K562 (cell line): ENCODE results near the gene DNASE1L1. TPM values are rescaled to one million over a fixed set of nuclear protein-coding genes. Genes with fewer than 3 reads are reported as not detected.

Experiments used
- ATAC-seq: fragments of 200-7000 bp; cut with Tn5 transposase; 3 replicates; pipeline ENCODE4 v1.9.1; 2020; ENCODE audit warnings: moderate library complexity
- BruUV-seq: library from RNA; stranded (reverse); fragments of 400-500 nt; replicated peaks from 2 replicates; lab custom pipeline; 2021; lab: Mats Ljungman, UMichigan
- CTCF ChIA-PET: fragments of 300-600 bp; formaldehyde crosslinking; extraction: SDS; loops from one replicate; lab custom pipeline; 2021; ENCODE audit warnings: low intra/inter-chr PET ratio; lab: Yijun Ruan, JAX
- POLR2A ChIA-PET: fragments of 300-600, 350-650 bp; sonication (Branson Sonifier 250); formaldehyde crosslinking; extraction: SDS; loops from one replicate; lab custom pipeline; 2021; ENCODE audit warnings: antibody characterized with exemption, inconsistent platforms; lab: Yijun Ruan, JAX
- DNase-seq, 4 experiments: peaks; one replicate each; pipeline versions ENCODE4 v3.0.0 to v3.0.0-alpha.2; 2011 to 2018; ENCODE audit warnings: low spot score in 3 of 4, mixed read lengths in 3 of 4; ENCODE audit errors: extremely low read depth in 1 of 4
- FAIRE-seq: peaks from 2 replicates; lab custom pipeline; 2011; peaks lifted over from hg19 to GRCh38; lab: Jason Lieb, UNC
- H2AFZ ChIP-seq: 2 replicates; pipeline ENCODE4 v1.6.0; 2011; ENCODE audit warnings: low read depth, low read length, control low read depth, inconsistent platforms
- H3K27ac ChIP-seq: fragments of 200-600 bp; 3 replicates; pipeline ENCODE4 v1.8.0; 2011; ENCODE audit warnings: low read depth, mild to moderate bottlenecking, control low read depth, inconsistent platforms, low read length, moderate library complexity, mixed read lengths; ENCODE audit errors: extremely low read depth
- H3K27me3 ChIP-seq, 2 experiments: fragments of 300-600 bp in 1 of 2; 2 replicates in 1 of 2; 3 replicates in 1 of 2; pipeline versions ENCODE4 v1.6.0 to v1.8.0; 2011; ENCODE audit warnings: inconsistent platforms in 2 of 2, low read length in 2 of 2, mild to moderate bottlenecking in 1 of 2, mixed read lengths in 1 of 2, moderate library complexity in 1 of 2; ENCODE audit not compliant: control insufficient read depth in 2 of 2, insufficient read depth in 2 of 2
- H3K36me3 ChIP-seq: fragments of 300-600 bp; 3 replicates; pipeline ENCODE4 v1.8.0; 2011; ENCODE audit warnings: mild to moderate bottlenecking, low read length, inconsistent platforms; ENCODE audit not compliant: control insufficient read depth, insufficient read depth
- H3K4me1 ChIP-seq, 2 experiments: fragments of 200-600 bp in 1 of 2; replicated peaks in 1 of 2; 2 replicates in 1 of 2; 3 replicates in 1 of 2; pipeline versions ENCODE4 v1.5.1 to v1.8.0; 2011; ENCODE audit warnings: inconsistent platforms in 2 of 2, low read length in 2 of 2, mild to moderate bottlenecking in 1 of 2, mixed read lengths in 1 of 2, moderate library complexity in 1 of 2; ENCODE audit not compliant: control insufficient read depth in 2 of 2, insufficient read depth in 2 of 2
- H3K4me2 ChIP-seq: 2 replicates; pipeline ENCODE4 v1.6.1; 2011; ENCODE audit warnings: low read length, control low read depth, inconsistent platforms, mixed read lengths; ENCODE audit not compliant: insufficient read depth
- H3K4me3 ChIP-seq: fragments of 200-600 bp; sonication (generic), shearing (Covaris generic); 2 replicates; pipeline ENCODE4 v1.5.1; 2016; ENCODE audit warnings: control low read depth, inconsistent platforms
- H3K79me2 ChIP-seq: fragments of 200-600 bp; 3 replicates; pipeline ENCODE4 v1.8.0; 2011; ENCODE audit warnings: low read length, inconsistent platforms; ENCODE audit not compliant: control insufficient read depth, insufficient read depth
- H3K9ac ChIP-seq, 2 experiments: 2 replicates each; pipeline versions ENCODE4 v1.6.0 to v1.6.1; 2011; ENCODE audit warnings: low read depth in 2 of 2, low read length in 2 of 2, control low read depth in 1 of 2, inconsistent platforms in 1 of 2, mild to moderate bottlenecking in 1 of 2, mixed read lengths in 1 of 2; ENCODE audit not compliant: insufficient read depth in 1 of 2
- H3K9me1 ChIP-seq: one replicate; pipeline ENCODE4 v1.6.0; 2011; ENCODE audit warnings: inconsistent platforms, mild to moderate bottlenecking, low read length, moderate library complexity; ENCODE audit not compliant: control insufficient read depth, insufficient read depth
- H3K9me3 ChIP-seq: replicated peaks from 2 replicates; pipeline ENCODE4 v1.5.1; 2011; ENCODE audit warnings: low read depth, low read length, inconsistent platforms; ENCODE audit not compliant: control insufficient read depth, insufficient read depth
- H4K20me1 ChIP-seq: replicated peaks from 2 replicates; pipeline ENCODE4 v1.6.1; 2011; ENCODE audit warnings: low read length, inconsistent platforms, mixed read lengths; ENCODE audit not compliant: control insufficient read depth, insufficient read depth
- HMG20B ChIP-seq: fragments of 250-450 bp; sonication (Bioruptor Pico); IDR thresholded peaks from 2 replicates; pipeline ENCODE4 v1.5.0; 2021; ENCODE audit warnings: mild to moderate bottlenecking
- NFIC ChIP-seq: fragments of 450-650 bp; IDR thresholded peaks from 2 replicates; pipeline ENCODE4 v1.6.1; 2017; ENCODE audit warnings: mild to moderate bottlenecking, inconsistent platforms
- PURB ChIP-seq: sonication (generic); formaldehyde crosslinking; IDR thresholded peaks from 2 replicates; pipeline ENCODE4 v1.9.0; 2021; ENCODE audit warnings: low read depth, mild to moderate bottlenecking, missing genetic modification reagents
- SIX5 ChIP-seq, 2 experiments: IDR thresholded peaks; 2 replicates each; pipeline ENCODE4 v1.6.1; 2011; ENCODE audit warnings: low read length in 2 of 2, borderline replicate concordance in 1 of 2, low read depth in 1 of 2, mild to moderate bottlenecking in 1 of 2, moderate library complexity in 1 of 2; ENCODE audit not compliant: insufficient read depth in 1 of 2
- SMAD2 ChIP-seq: fragments of 150-350 bp; IDR thresholded peaks from 2 replicates; pipeline ENCODE4 v1.6.1; 2014; ENCODE audit warnings: low read depth, mild to moderate bottlenecking, low read length
- SRF ChIP-seq, 2 experiments: fragments of 250-450, 450-650 bp in 1 of 2; sonication (Bioruptor Pico) in 1 of 2; sonication (generic) in 1 of 2; formaldehyde crosslinking; IDR thresholded peaks; 2 replicates each; pipeline versions ENCODE4 v1.5.0 to v1.5.1; 2020 to 2022; ENCODE audit warnings: mild to moderate bottlenecking in 1 of 2, missing genetic modification reagents in 1 of 2
- TAF1 ChIP-seq: IDR thresholded peaks from 2 replicates; pipeline ENCODE4 v1.6.1; 2011; ENCODE audit warnings: mild to moderate bottlenecking, low read length, moderate library complexity; ENCODE audit not compliant: insufficient read depth, control insufficient read depth, severe bottlenecking; ENCODE audit errors: extremely low read depth
- ZC3H11A ChIP-seq: IDR thresholded peaks from 2 replicates; pipeline ENCODE4 v1.6.1; 2012; ENCODE audit warnings: low read depth, low read length, improper control_type of control experiment
- ZNF12 ChIP-seq: sonication (generic); formaldehyde crosslinking; IDR thresholded peaks from 2 replicates; pipeline ENCODE4 v1.4.0; 2020; ENCODE audit warnings: mild to moderate bottlenecking, missing genetic modification reagents
- ZNF561 ChIP-seq: fragments of 450-650 bp; formaldehyde crosslinking; conservative IDR thresholded peaks from 2 replicates; pipeline ENCODE4 v1.4.0; 2020; ENCODE audit warnings: mild to moderate bottlenecking, moderate library complexity
- ZNF644 ChIP-seq: fragments of 200-800 bp; sonication (Bioruptor generic); IDR thresholded peaks from 2 replicates; pipeline ENCODE4 v1.6.1; 2016; ENCODE audit warnings: low read depth, missing genetic modification characterization, missing compliant biosample characterization
- WGBS: fragments of 100-300 bp; shearing (Covaris generic); methylation state at CpG from one replicate; pipeline ENCODE4 v1.1.6; 2016; ENCODE audit warnings: low coverage, mixed read lengths; ENCODE audit not compliant: insufficient coverage; ENCODE audit errors: missing lambda C conversion rate; 5-methylcytosine and 5-hydroxymethylcytosine counted together
- in situ Hi-C: fragments of 300-500 bp; cut with MboI; formaldehyde crosslinking; loops from 4 replicates; pipeline ENCODE4 v1.15.0; 2018; ENCODE audit warnings: inconsistent platforms, mixed read lengths
- intact Hi-C: fragments of 100-400 bp; cut with micrococcal nuclease; formaldehyde crosslinking; loops from 2 replicates; pipeline ENCODE4 v1.14.2; 2022
- polyA plus RNA-seq, 8 experiments: library from polyadenylated mRNA; depleted of rRNA in 4 of 8; stranded (reverse) in 5 of 8; unstranded in 3 of 8; fragments of >200 nt; fragmentation: Nextera tagmentation in 2 of 8; fragmentation: Illumina TruSeq in 1 of 8; extraction: Ambion mirVana in 2 of 8; extraction: Trizol in 1 of 8; gene quantifications; 2 replicates each; pipeline versions ENCODE4 v1.2.1 to v1.2.3, GENCODE V29; 2011 to 2014; ENCODE audit warnings: inconsistent platforms in 1 of 8, missing spikeins in 1 of 8
- total RNA-seq, 7 experiments: library from RNA; depleted of rRNA in 6 of 7; stranded (reverse); fragments of >200 nt in 6 of 7; fragmentation: Illumina TruSeq in 2 of 7; extraction: Trizol in 2 of 7; gene quantifications; 2 replicates each; pipeline versions ENCODE4 v1.2.1 to v1.2.3, GENCODE V29; 2011 to 2021; ENCODE audit warnings: low replicate concordance in 1 of 7
- TF ChIP-seq, protein P1 (sequence below): IDR thresholded peaks from 2 replicates; pipeline ENCODE4 v1.6.1; 2011; ENCODE audit not compliant: insufficient read length; ENCODE audit errors: extremely low read depth
- TF ChIP-seq, protein P2 (sequence below): fragments of 250-450 bp; sonication (Bioruptor Pico); IDR thresholded peaks from 2 replicates; pipeline ENCODE4 v1.8.0; 2021; ENCODE audit warnings: mild to moderate bottlenecking, moderate library complexity

The DNASE1L1 gene
- total and polyA plus RNA-seq, 9 of the 15 experiments (the other 6 are each of a cell fraction or from before 2014, with no cell fraction given), result 0.73 to 12.6 (median 7.9) TPM

DNA sequence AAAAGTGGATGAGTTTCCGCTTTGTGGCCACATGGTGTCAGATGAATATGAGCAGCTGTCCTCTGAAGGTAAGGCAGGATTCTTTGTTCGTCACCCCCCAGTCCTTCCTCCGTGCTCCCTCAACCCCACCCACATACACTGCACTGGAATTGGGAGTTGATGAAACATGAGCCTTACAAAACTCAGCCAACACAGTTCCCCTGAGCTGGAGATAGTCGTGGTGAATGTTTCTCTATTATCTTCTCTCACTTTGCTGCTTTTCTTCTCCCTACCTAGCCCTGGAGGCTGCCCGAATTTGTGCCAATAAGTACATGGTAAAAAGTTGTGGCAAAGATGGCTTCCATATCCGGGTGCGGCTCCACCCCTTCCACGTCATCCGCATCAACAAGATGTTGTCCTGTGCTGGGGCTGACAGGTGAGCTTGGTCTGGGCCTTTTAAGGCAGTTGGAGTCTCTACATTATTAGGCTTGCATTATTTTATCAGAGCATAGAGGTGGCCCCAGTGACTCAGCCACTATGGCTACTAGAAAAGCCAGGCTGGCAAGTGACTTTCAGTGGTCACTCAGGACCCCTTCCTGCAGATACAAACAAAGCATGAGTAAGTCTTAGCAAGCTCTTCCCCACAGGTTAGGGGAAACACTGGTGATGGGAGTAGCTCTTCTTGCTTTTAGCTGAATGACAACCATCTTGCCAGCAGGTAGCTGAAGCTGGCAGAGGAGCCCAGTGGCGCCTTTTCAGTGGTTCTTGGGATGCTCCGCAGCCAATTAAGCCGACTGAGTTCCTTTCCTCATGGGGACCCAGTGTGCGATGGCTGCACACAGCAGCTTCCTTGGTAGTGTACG, 9.3 kb downstream of the DNASE1L1 start (continued):
- no peak for TF ChIP-seq ZNF644 (tag)
- TF ChIP-seq SMAD2, result no peak

DNA sequence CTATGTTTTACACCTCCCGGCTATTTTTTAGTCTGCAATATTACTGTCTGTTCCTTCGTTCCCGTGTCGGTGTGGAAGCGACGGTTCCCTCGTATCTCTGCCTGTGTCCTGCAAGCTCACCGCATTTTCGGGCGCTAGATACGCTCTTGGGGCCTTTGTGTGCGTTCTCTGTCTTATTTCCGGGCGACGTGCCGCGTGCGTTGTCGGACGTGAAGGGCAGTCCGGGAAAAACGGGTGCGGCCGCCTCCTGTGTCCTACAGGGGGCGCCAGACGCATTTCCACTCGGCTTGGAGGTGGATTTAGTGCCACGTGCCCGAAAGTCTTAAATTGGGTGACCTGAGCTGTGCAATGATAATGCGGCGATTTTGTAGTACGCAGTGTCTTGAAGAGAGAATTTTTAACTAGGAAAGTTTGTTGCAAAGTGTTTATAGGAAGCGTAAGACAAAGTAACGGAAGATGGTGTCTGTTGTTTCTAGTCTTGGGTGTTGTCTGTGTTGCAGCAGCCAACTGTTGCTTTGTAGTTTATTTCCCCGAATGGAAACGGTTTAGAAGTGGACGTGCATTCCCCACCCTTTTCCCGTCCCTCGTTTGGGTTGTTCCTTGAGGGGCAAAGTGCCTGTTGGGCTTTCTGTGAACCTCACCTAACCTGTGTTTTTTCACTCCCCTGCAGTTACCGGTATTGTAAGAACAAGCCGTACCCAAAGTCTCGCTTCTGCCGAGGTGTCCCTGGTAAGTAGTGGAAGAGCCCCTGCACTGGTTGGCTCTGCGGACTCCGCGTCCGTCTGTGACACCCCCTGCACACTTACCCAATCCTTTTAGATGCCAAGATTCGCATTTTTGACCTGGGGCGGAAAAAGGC, 10.2 kb downstream of the DNASE1L1 start:
- in situ Hi-C loops, result no loop called here
- TF ChIP-seq ZC3H11A (no peak), PURB (CRISPR knock-in tag) (no peak), TAF1 (no peak), ZNF12 (CRISPR knock-in tag) (no peak), SIX5 (IDR thresholded peaks at IDR 0.05; ENCODE audit: borderline replicate concordance in 1 of 2, insufficient read depth in 1 of 2, low read depth in 1 of 2, low read length in 2 of 2) (no peak), HMG20B (CRISPR knock-in tag) (no peak), SRF (CRISPR knock-in tag; IDR thresholded peaks at IDR 0.05) (no peak), NFIC (no peak), ZNF561 (CRISPR knock-in tag) (no peak)
- TF ChIP-seq, protein P1, sequence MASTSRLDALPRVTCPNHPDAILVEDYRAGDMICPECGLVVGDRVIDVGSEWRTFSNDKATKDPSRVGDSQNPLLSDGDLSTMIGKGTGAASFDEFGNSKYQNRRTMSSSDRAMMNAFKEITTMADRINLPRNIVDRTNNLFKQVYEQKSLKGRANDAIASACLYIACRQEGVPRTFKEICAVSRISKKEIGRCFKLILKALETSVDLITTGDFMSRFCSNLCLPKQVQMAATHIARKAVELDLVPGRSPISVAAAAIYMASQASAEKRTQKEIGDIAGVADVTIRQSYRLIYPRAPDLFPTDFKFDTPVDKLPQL, result no peak
- TF ChIP-seq, protein P2, sequence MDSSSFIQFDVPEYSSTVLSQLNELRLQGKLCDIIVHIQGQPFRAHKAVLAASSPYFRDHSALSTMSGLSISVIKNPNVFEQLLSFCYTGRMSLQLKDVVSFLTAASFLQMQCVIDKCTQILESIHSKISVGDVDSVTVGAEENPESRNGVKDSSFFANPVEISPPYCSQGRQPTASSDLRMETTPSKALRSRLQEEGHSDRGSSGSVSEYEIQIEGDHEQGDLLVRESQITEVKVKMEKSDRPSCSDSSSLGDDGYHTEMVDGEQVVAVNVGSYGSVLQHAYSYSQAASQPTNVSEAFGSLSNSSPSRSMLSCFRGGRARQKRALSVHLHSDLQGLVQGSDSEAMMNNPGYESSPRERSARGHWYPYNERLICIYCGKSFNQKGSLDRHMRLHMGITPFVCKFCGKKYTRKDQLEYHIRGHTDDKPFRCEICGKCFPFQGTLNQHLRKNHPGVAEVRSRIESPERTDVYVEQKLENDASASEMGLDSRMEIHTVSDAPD, result no peak

More for the DNA sequence above, 10.2 kb downstream of the DNASE1L1 start:
- H3K9ac ChIP-seq, result peak overlapping the region; percentile 95 to 98
- under 1% methylated on average over 46 of the region's 49 CpGs for WGBS
- intact Hi-C loops, result loop anchor here (5.0 kb wide), 1 partner anchor 88 kb away; the partner anchor contains the start of gene UBL4A
- peak overlapping the region; percentile 64 for H3K4me3 ChIP-seq
- H3K9me3 ChIP-seq, result no peaks in the 10 kb centered on the region; the same call in 1 of the 2 replicates
- BruUV-seq, result TSS peak; percentile 83
- H3K4me2 ChIP-seq, result peak overlapping the region; percentile 97
- peaks cover 42% of the 10 kb centered on the region for H3K79me2 ChIP-seq
- FAIRE-seq, result peak; percentile 23
- ChIA-PET POLR2A (interaction anchor here (0.5 to 6.0 kb wide), 26 partner anchors 11 to 145 kb away, joined by 3 to 85 read pairs (median 5); partner anchors contain the start of genes ATP6AP1, DNASE1L1, EMD and FAM50A), CTCF (interaction anchor here (3.3 kb wide), 1 partner anchor 136 kb away, joined by 17 read pairs; no protein-coding TSS in a partner anchor)
- peak; percentile 35 to 92 (median 48) for DNase-seq
- peaks cover 13% of the 10 kb centered on the region for H4K20me1 ChIP-seq
- H3K9me1 ChIP-seq, result no peaks in the 10 kb centered on the region
- peaks cover 35% of the 10 kb centered on the region for H3K36me3 ChIP-seq
- peaks cover 5 to 18% of the 10 kb centered on the region in 2 experiments; a peak in 3 of 5 replicates for H3K4me1 ChIP-seq
- peak; percentile 27 for ATAC-seq
- peak overlapping the region; percentile 97 for H3K27ac ChIP-seq
- H3K27me3 ChIP-seq, result no peaks in the 10 kb centered on the region
- H2AFZ ChIP-seq, result no peak overlapping the region
